CD4-positive, alpha-beta T cell (primary cell): ENCODE data around the gene USP47. TPM values are rescaled to one million over a fixed set of nuclear protein-coding genes. Genes with fewer than 3 reads are reported as not detected.
"Not testable (repeated sequence)": the region's sequence is repeated elsewhere in the genome, so short reads cannot be mapped to it uniquely, and the experiment has no call there.

Experiments used
- ATAC-seq: fragments of 200-7000 bp; cut with Tn5 transposase; one replicate; pipeline ENCODE4 v1.10.0; 2022; ENCODE audit warnings: mild to moderate bottlenecking; ENCODE audit not compliant: poor library complexity
- CTCF ChIA-PET: fragments of 350-600 bp; sonication (Branson Sonifier 250); formaldehyde crosslinking; loops from one replicate; lab custom pipeline; 2021; ENCODE audit warnings: antibody characterized with exemption, inconsistent platforms; lab: Charles Lee
- POLR2A ChIA-PET: fragments of 350-600 bp; sonication (Branson Sonifier 250); formaldehyde crosslinking; loops from one replicate; lab custom pipeline; 2021; ENCODE audit warnings: antibody characterized with exemption, inconsistent platforms; lab: Charles Lee
- DNase-seq, 14 experiments: peaks; one replicate each; pipeline ENCODE4 v3.0.0-alpha.2; 2013 to 2020; ENCODE audit warnings: mixed read lengths in 2 of 14
- H3K27ac ChIP-seq, 2 donors: one replicate each; pipeline versions ENCODE4 v1.5.1 to v1.7.0; 2013; ENCODE audit warnings: low read length in 2 of 2, low read depth in 1 of 2, mild to moderate bottlenecking in 1 of 2
- H3K27me3 ChIP-seq, 2 experiments: 1 replicate in 1 of 2; 2 replicates in 1 of 2; pipeline versions ENCODE4 v1.6.1 to v1.7.0; 2013; ENCODE audit warnings: low read length in 2 of 2, control low read depth in 1 of 2, mild to moderate bottlenecking in 1 of 2, moderate library complexity in 1 of 2; ENCODE audit not compliant: insufficient read depth in 2 of 2, control insufficient read depth in 1 of 2
- H3K36me3 ChIP-seq: one replicate; pipeline ENCODE4 v1.6.1; 2013; ENCODE audit warnings: low read length, control low read depth; ENCODE audit not compliant: insufficient read depth
- H3K4me1 ChIP-seq: one replicate; pipeline ENCODE4 v1.6.1; 2013; ENCODE audit warnings: low read length, control low read depth; ENCODE audit not compliant: insufficient read depth
- H3K4me3 ChIP-seq: one replicate; pipeline ENCODE4 v1.5.1; 2013; ENCODE audit warnings: mild to moderate bottlenecking, low read length, moderate library complexity
- H3K9me3 ChIP-seq, 2 experiments: 1 replicate in 1 of 2; 2 replicates in 1 of 2; pipeline versions ENCODE4 v1.6.1 to v1.7.0; 2013; ENCODE audit warnings: low read length in 2 of 2, mild to moderate bottlenecking in 2 of 2, control low read depth in 1 of 2, moderate library complexity in 1 of 2; ENCODE audit not compliant: control insufficient read depth in 1 of 2, insufficient read depth in 1 of 2
- H3K27ac Mint-ChIP-seq: one replicate; pipeline ENCODE4 v1.8.0; 2020; ENCODE audit warnings: mixed read lengths
- H3K27me3 Mint-ChIP-seq: one replicate; pipeline ENCODE4 v1.8.0; 2021; ENCODE audit warnings: mixed read lengths
- H3K36me3 Mint-ChIP-seq: one replicate; pipeline ENCODE4 v1.8.0; 2021; ENCODE audit warnings: low read depth, mixed read lengths
- H3K4me1 Mint-ChIP-seq: one replicate; pipeline ENCODE4 v1.8.0; 2021; ENCODE audit warnings: low read depth, mixed read lengths
- H3K4me3 Mint-ChIP-seq: one replicate; pipeline ENCODE4 v1.8.0; 2020; ENCODE audit warnings: mild to moderate bottlenecking, mixed read lengths
- H3K9me3 Mint-ChIP-seq: one replicate; pipeline ENCODE4 v1.8.0; 2020; ENCODE audit warnings: mixed read lengths
- CTCF ChIP-seq: fragments of 200-600 bp; IDR thresholded peaks from one replicate; pipeline ENCODE4 v1.8.0; 2022; ENCODE audit warnings: antibody characterized with exemption, mild to moderate bottlenecking
- intact Hi-C, 2 experiments: fragments of 100-400 bp; cut with DNase I in 1 of 2; cut with micrococcal nuclease in 1 of 2; formaldehyde crosslinking; loops; one replicate each; pipeline versions ENCODE4 v1.15.1 to v1.9.0; 2023 to 2025; cut with DNase I, micrococcal nuclease
- total RNA-seq, 174 experiments: library from RNA in 2 of 174; stranded (reverse) in 2 of 174; gene quantifications; one replicate each; pipeline ENCODE4 v1.2.3 and lab custom pipeline; 2021 to 2026

Gene USP47
- total RNA-seq, 2 experiments from 2014 or later, result 97.0 to 100 TPM

- DNase-seq (no peak), ATAC-seq (no peak)
- Histone ChIP-seq H3K4me1 (no peaks in the 10 kb centered on the region), H3K27ac (no peak overlapping the region), H3K36me3 (no peaks in the 10 kb centered on the region), H3K9me3 (peaks cover 0 to 3% of the 10 kb centered on the region in 2 experiments), H3K27me3 (peaks cover 0 to 2% of the 10 kb centered on the region in 2 experiments), H3K4me3 (no peak overlapping the region)
- H3K36me3 Mint-ChIP-seq, result no peaks in the 10 kb centered on the region
- H3K27me3 Mint-ChIP-seq, result no peaks in the 10 kb centered on the region
- H3K4me1 Mint-ChIP-seq, result no peaks in the 10 kb centered on the region
- H3K4me3 Mint-ChIP-seq, result no peak overlapping the region
- no peak overlapping the region for H3K27ac Mint-ChIP-seq
- intact Hi-C loops, result no loop called here
- TF ChIP-seq CTCF, result no peak
- ChIA-PET POLR2A (no interaction called here), CTCF (interaction anchor here (0.9 kb wide), 1 partner anchor 23 kb away, joined by 3 read pairs; no protein-coding TSS in a partner anchor)
- no peaks in the 10 kb centered on the region for H3K9me3 Mint-ChIP-seq
Measured at GRCh38 chr11:11827272-11827671, 14.5 kb upstream of the USP47 start.

- ATAC-seq, H3K9me3 Mint-ChIP-seq, H3K4me3 Mint-ChIP-seq, H3K27me3 ChIP-seq, H3K4me3 ChIP-seq, POLR2A ChIA-PET, H3K4me1 Mint-ChIP-seq, DNase-seq, H3K27ac ChIP-seq, H3K36me3 ChIP-seq, H3K27ac Mint-ChIP-seq, CTCF ChIA-PET, H3K9me3 ChIP-seq, H3K36me3 Mint-ChIP-seq, H3K4me1 ChIP-seq, intact Hi-C loops: not testable (repeated sequence)
- peaks cover 14% of the 10 kb centered on the region for H3K27me3 Mint-ChIP-seq
Measured at GRCh38 chr11:11831406-11831805, 10.4 kb upstream of the USP47 start.

- Histone ChIP-seq H3K36me3 (no peaks in the 10 kb centered on the region), H3K27ac (no peak overlapping the region), H3K27me3 (peaks cover 0 to 5% of the 10 kb centered on the region in 2 experiments), H3K4me3 (no peak overlapping the region), H3K4me1 (peaks cover 7% of the 10 kb centered on the region), H3K9me3 (no peaks in the 10 kb centered on the region)
- Mint-ChIP-seq H3K27me3 (peaks cover 32% of the 10 kb centered on the region), H3K4me1 (peaks cover 3% of the 10 kb centered on the region), H3K36me3 (peaks cover 3% of the 10 kb centered on the region), H3K9me3 (no peaks in the 10 kb centered on the region), H3K4me3 (no peak overlapping the region), H3K27ac (no peak overlapping the region)
- ChIA-PET CTCF (no interaction called here), POLR2A (no interaction called here)
- DNase-seq (no peak), ATAC-seq (no peak)
- TF ChIP-seq CTCF, result no peak
- intact Hi-C loops, result no loop called here
Measured at GRCh38 chr11:11836676-11837231, 5.0 kb upstream of the USP47 start.

GRCh38 chr11:11839718-11840117, 2.1 kb upstream of the USP47 start:
- ATAC-seq (no peak), DNase-seq (no peak)
- peaks cover 0 to 5% of the 10 kb centered on the region in 2 experiments for H3K27me3 ChIP-seq
- CTCF ChIA-PET, result no interaction called here
- Mint-ChIP-seq H3K4me1 (peaks cover 3% of the 10 kb centered on the region), H3K36me3 (peaks cover 3% of the 10 kb centered on the region), H3K27ac (no peak overlapping the region), H3K9me3 (no peaks in the 10 kb centered on the region), H3K4me3 (peak overlapping the region; percentile 50), H3K27me3 (peaks cover 25% of the 10 kb centered on the region)
- H3K36me3 ChIP-seq, result no peaks in the 10 kb centered on the region
- POLR2A ChIA-PET, result no interaction called here
- H3K9me3 ChIP-seq, result no peaks in the 10 kb centered on the region
- no peak overlapping the region for H3K27ac ChIP-seq
- TF ChIP-seq CTCF, result no peak
- intact Hi-C loops, result loop anchor here (5.0 to 10.0 kb wide), 5 partner anchors 1032 to 1625 kb away; partner anchors contain the start of genes BTBD10 (in 1 of the 2), CTR9 (in 1 of the 2) and EIF4G2 (in 1 of the 2)
- H3K4me3 ChIP-seq, result no peak overlapping the region
- peaks cover 14% of the 10 kb centered on the region for H3K4me1 ChIP-seq
